ENCODE results near the gene CDH16. TPM values are rescaled to one million over a fixed set of nuclear protein-coding genes. Genes with fewer than 3 reads are reported as not detected.

CDH16 gene
- total RNA-seq, 2 donors from 2014 or later, result not detected

DNA sequence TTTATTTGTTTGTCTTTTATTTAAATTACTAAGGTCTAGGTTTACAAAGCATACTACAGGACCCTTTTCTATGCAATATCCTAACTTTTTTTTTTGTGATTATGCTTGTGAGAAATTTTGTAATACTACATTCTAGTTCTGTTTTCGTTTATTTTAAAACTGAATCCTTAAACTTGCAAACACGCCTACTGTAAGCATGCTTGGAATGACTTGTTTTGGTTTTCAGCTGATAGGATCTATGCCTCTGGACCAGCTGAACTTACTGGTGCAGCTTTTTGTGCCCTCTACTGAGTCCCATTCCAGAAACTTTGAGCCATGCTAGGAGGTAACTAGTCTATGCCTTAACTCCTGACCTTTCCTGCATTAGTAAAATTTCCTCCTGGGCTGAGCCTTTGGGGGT lies 32.4 kb downstream of the CDH16 start:
- peaks cover 0 to 14% of the 10 kb centered on the region in 2 donors for H3K4me1 ChIP-seq (ENCODE audit: control insufficient read depth in 1 of 2, low read depth in 2 of 2)
- DNase-seq (ENCODE audit: low spot score), result no peak
- peaks cover 5% of the 10 kb centered on the region for H3K36me3 ChIP-seq
- no peaks in the 10 kb centered on the region for H3K9me3 ChIP-seq
- no peak for ATAC-seq (ENCODE audit: insufficient number of reproducible peaks, low FRiP score, low read depth)
- TF ChIP-seq, protein P1, sequence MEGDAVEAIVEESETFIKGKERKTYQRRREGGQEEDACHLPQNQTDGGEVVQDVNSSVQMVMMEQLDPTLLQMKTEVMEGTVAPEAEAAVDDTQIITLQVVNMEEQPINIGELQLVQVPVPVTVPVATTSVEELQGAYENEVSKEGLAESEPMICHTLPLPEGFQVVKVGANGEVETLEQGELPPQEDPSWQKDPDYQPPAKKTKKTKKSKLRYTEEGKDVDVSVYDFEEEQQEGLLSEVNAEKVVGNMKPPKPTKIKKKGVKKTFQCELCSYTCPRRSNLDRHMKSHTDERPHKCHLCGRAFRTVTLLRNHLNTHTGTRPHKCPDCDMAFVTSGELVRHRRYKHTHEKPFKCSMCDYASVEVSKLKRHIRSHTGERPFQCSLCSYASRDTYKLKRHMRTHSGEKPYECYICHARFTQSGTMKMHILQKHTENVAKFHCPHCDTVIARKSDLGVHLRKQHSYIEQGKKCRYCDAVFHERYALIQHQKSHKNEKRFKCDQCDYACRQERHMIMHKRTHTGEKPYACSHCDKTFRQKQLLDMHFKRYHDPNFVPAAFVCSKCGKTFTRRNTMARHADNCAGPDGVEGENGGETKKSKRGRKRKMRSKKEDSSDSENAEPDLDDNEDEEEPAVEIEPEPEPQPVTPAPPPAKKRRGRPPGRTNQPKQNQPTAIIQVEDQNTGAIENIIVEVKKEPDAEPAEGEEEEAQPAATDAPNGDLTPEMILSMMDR (IDR thresholded peaks at IDR 0.05), result no peak
- H3K4me3 ChIP-seq, result no peak overlapping the region
- H3K27me3 ChIP-seq (replicated peaks; ENCODE audit: insufficient read depth), result no peaks in the 10 kb centered on the region
- H3K27ac ChIP-seq, result no peak overlapping the region

DNA sequence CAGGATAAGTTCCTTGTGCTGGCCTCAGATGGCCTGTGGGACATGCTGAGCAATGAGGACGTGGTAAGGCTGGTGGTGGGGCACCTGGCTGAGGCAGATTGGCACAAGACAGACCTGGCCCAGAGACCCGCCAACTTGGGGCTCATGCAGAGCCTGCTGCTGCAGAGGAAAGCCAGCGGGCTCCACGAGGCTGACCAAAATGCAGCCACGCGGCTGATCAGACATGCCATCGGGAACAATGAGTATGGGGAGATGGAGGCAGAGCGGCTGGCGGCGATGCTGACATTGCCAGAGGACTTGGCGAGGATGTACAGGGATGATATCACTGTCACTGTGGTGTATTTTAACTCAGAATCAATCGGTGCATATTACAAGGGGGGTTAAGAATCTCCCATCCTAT lies 33.2 kb downstream of the CDH16 start:
- H3K9me3 ChIP-seq, result no peaks in the 10 kb centered on the region
- H3K36me3 ChIP-seq, result peaks cover 5% of the 10 kb centered on the region
- no peak overlapping the region for H3K27ac ChIP-seq
- H3K4me3 ChIP-seq, result no peak overlapping the region
- TF ChIP-seq, protein P1 (IDR thresholded peaks at IDR 0.05), result no peak
- DNase-seq (ENCODE audit: low spot score), result no peak
- ATAC-seq (ENCODE audit: insufficient number of reproducible peaks, low FRiP score, low read depth), result no peak
- peaks cover 0 to 14% of the 10 kb centered on the region in 2 donors for H3K4me1 ChIP-seq (ENCODE audit: control insufficient read depth in 1 of 2, low read depth in 2 of 2)
- H3K27me3 ChIP-seq (replicated peaks; ENCODE audit: insufficient read depth), result no peaks in the 10 kb centered on the region

DNA sequence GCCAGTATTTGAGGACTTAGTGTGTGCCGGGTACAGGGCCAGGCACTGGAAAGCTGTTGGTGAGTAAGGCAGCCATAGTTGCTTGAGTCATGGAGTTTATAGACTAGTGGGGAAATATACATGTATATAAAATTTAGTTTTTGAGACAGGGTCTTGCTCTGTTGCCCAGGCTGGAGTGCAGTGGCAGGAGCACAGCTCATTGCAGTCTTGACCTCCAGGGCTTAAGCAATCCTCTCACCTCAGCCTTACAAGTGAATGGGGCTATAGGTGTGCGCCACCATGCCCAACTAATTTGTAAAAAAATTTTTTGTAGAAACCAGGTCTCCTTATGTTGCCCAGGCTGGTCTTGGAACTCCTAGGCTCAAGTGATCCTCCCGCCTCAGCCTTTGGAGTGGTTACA lies 36.0 kb downstream of the CDH16 start:
- no peak overlapping the region for H3K27ac ChIP-seq
- H3K4me1 ChIP-seq (ENCODE audit: control insufficient read depth in 1 of 2, low read depth in 2 of 2), result peaks cover 0 to 20% of the 10 kb centered on the region in 2 donors
- TF ChIP-seq, protein P1 (IDR thresholded peaks at IDR 0.05), result no peak
- no peak for ATAC-seq (ENCODE audit: insufficient number of reproducible peaks, low FRiP score, low read depth)
- no peaks in the 10 kb centered on the region for H3K27me3 ChIP-seq (replicated peaks; ENCODE audit: insufficient read depth)
- no peak for DNase-seq (ENCODE audit: low spot score)
- peaks cover 5% of the 10 kb centered on the region for H3K36me3 ChIP-seq
- H3K9me3 ChIP-seq, result no peaks in the 10 kb centered on the region
- no peak overlapping the region for H3K4me3 ChIP-seq

DNA sequence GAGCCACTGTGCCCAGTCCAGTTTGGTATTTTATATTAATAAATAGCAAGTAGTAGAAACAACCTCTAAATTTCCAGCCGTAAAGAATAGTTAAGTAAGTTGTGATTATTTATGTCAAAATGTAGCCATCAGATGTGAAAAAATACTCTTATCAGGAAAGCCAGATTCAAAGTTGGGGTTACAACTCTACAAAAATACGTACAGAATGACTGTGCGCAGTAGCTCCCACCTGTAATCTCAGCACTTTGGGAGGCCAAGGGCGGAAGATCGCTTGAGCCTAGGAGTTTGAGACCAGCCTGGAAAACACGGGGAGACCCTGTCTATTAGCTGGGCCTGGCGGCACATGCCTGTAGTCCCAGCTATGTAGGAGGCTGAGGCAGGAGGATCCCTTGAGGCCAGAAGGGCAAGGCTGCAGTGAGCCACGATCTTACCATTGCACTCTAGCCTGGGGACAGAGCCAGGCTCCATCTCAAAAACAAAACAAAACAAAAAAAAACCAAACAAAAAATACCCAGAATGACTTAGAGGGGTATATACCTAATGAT lies 36.6 kb downstream of the CDH16 start:
- no peak for ATAC-seq (ENCODE audit: insufficient number of reproducible peaks, low FRiP score, low read depth)
- Histone ChIP-seq H3K9me3 (no peaks in the 10 kb centered on the region), H3K4me1 (ENCODE audit: control insufficient read depth in 1 of 2, low read depth in 2 of 2) (peaks cover 0 to 20% of the 10 kb centered on the region in 2 donors), H3K27ac (no peak overlapping the region), H3K4me3 (no peak overlapping the region), H3K36me3 (peaks cover 5% of the 10 kb centered on the region), H3K27me3 (replicated peaks; ENCODE audit: insufficient read depth) (no peaks in the 10 kb centered on the region)
- no peak for DNase-seq (ENCODE audit: low spot score)
- TF ChIP-seq, protein P1 (IDR thresholded peaks at IDR 0.05), result no peak

DNA sequence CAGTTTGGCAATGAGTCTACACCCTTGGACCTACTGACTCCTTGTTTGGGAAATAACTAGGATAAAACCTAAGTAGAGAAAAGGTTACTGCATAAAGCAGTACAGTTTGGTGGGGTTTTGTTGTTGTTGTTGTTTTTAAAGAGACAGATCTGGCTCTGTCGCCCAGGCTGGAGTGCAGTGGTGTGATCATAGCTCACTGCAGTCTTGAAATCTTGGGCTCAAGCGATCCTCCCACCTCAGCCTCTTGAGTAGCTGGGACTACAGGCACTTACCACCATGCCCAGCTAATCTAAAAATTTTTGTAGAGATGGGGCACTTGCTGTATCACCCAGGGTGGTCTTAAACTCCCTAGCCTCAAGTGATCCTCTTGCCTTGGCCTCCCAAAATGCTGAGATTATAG lies 37.1 kb downstream of the CDH16 start:
- Histone ChIP-seq H3K9me3 (no peaks in the 10 kb centered on the region), H3K27ac (no peak overlapping the region), H3K36me3 (peaks cover 5% of the 10 kb centered on the region), H3K27me3 (replicated peaks; ENCODE audit: insufficient read depth) (no peaks in the 10 kb centered on the region), H3K4me3 (no peak overlapping the region), H3K4me1 (ENCODE audit: control insufficient read depth in 1 of 2, low read depth in 2 of 2) (peaks cover 0 to 17% of the 10 kb centered on the region in 2 donors)
- TF ChIP-seq, protein P1 (IDR thresholded peaks at IDR 0.05), result no peak
- DNase-seq (ENCODE audit: low spot score) (no peak), ATAC-seq (ENCODE audit: insufficient number of reproducible peaks, low FRiP score, low read depth) (no peak)
